GM12891 (cell line): Measurements from ENCODE around the gene RNF144A.
A peak's percentile ranks its signal among the peaks of the same experiment; 100 is the strongest.

Experiments used
- DNase-seq: peaks from one replicate; pipeline ENCODE4 v3.0.0; 2011; ENCODE audit warnings: low spot score; ENCODE audit not compliant: insufficient read length
- FAIRE-seq: peaks from 2 replicates; lab custom pipeline; 2011; peaks lifted over from hg19 to GRCh38; lab: Jason Lieb, UNC
- PAX5 ChIP-seq: IDR thresholded peaks from 2 replicates; pipeline ENCODE4 v1.6.1; 2011; ENCODE audit warnings: low read length, moderate library complexity, mild to moderate bottlenecking; ENCODE audit not compliant: insufficient read depth, severe bottlenecking
- POLR2A ChIP-seq: IDR thresholded peaks from 2 replicates; pipeline ENCODE4 v1.6.1; 2011; ENCODE audit warnings: low read depth, low read length, control low read depth
- POLR2AphosphoS5 ChIP-seq: IDR thresholded peaks from 2 replicates; pipeline ENCODE4 v1.6.1; 2011; ENCODE audit warnings: low read depth, low read length, control low read depth
- POU2F2 ChIP-seq: IDR thresholded peaks from 2 replicates; pipeline ENCODE4 v1.6.1; 2011; ENCODE audit warnings: low read depth, mild to moderate bottlenecking, control low read depth, low read length, moderate library complexity
- SPI1 ChIP-seq: IDR thresholded peaks from 2 replicates; pipeline ENCODE4 v1.6.1; 2011; ENCODE audit warnings: low read depth, low read length, control low read depth
- TAF1 ChIP-seq: IDR thresholded peaks from 2 replicates; pipeline ENCODE4 v1.6.1; 2011; ENCODE audit warnings: low read depth, low read length, control low read depth

RNF144A gene

DNA sequence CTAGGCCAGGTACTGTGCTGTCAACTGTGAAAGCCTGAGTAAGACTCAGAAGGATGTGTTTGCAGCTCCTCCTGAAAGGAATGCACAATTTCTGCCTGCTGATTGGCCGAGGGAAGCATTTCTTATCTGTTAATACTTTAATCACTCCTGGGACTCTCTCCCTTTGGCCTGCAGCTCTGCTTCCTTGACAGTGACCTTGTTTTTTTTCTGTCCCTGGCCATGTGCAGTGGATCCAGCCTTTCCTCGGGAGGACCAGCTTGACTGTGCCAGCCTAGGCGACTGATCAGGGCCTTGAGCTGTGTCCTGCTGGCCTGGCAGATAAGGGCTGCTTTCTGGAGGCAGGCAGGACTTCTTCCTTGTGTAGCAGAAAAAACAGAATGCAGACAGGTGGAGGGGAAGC, 10.0 kb downstream of the RNF144A start:
- FAIRE-seq (peak; percentile 41), DNase-seq (no peak)
- TF ChIP-seq POLR2A, result no peak
- no peak for TF ChIP-seq TAF1
- no peak for TF ChIP-seq POLR2AphosphoS5
- no peak for TF ChIP-seq POU2F2
- no peak for TF ChIP-seq PAX5
- TF ChIP-seq SPI1, result no peak

- FAIRE-seq (no peak), DNase-seq (no peak)
- no peak for TF ChIP-seq TAF1
- no peak for TF ChIP-seq POLR2AphosphoS5
- TF ChIP-seq PAX5, result no peak
- no peak for TF ChIP-seq POLR2A
- no peak for TF ChIP-seq POU2F2
- no peak for TF ChIP-seq SPI1
These were observed 10.5 kb downstream of the RNF144A start for GRCh38 chr2:6927753-6928152.

GRCh38 chr2:6928452-6928851, 11.2 kb downstream of the RNF144A start:
- TF ChIP-seq POLR2A, result no peak
- TF ChIP-seq POU2F2, result no peak
- no peak for TF ChIP-seq SPI1
- no peak for TF ChIP-seq PAX5
- TF ChIP-seq TAF1, result no peak
- TF ChIP-seq POLR2AphosphoS5, result no peak
- DNase-seq (no peak), FAIRE-seq (no peak)

- no peak for FAIRE-seq
- TF ChIP-seq PAX5, result no peak
- TF ChIP-seq SPI1, result no peak
- no peak for TF ChIP-seq POLR2A
- TF ChIP-seq TAF1, result no peak
- TF ChIP-seq POLR2AphosphoS5, result no peak
- no peak for TF ChIP-seq POU2F2
- no peak for DNase-seq
These were observed 12.1 kb downstream of the RNF144A start for GRCh38 chr2:6929196-6929819.

GRCh38 chr2:6930923-6931647, 13.9 kb downstream of the RNF144A start:
- no peak for TF ChIP-seq POU2F2
- no peak for TF ChIP-seq SPI1
- no peak for TF ChIP-seq POLR2AphosphoS5
- TF ChIP-seq POLR2A, result no peak
- TF ChIP-seq PAX5, result no peak
- TF ChIP-seq TAF1, result no peak
- FAIRE-seq (peak; percentile 16), DNase-seq (no peak)

GRCh38 chr2:6931753-6932152, 14.5 kb downstream of the RNF144A start:
- no peak for TF ChIP-seq PAX5
- TF ChIP-seq POLR2A, result no peak
- TF ChIP-seq SPI1, result no peak
- no peak for TF ChIP-seq POU2F2
- TF ChIP-seq TAF1, result no peak
- no peak for TF ChIP-seq POLR2AphosphoS5
- DNase-seq, result no peak
- no peak for FAIRE-seq

DNA sequence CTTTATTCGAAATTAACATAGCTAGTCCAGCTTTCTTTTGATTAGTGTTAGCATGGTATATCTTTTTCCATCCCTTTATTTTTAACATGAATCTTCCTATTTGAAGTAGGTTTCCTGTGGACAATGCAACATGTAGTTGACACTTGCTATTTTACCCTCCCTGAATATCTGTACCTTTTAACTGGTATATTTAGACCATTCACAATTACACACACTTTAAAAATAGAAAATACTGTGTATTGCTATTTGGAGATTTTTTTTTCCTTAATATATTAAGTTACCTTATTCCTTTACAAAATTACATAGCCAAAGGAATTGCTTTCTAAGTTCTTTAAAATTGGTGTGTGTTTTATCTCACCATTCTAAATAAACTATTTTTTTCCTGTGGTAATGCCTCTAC, 15.0 kb downstream of the RNF144A start:
- no peak for DNase-seq
- TF ChIP-seq SPI1 (no peak), POLR2AphosphoS5 (no peak), TAF1 (no peak), POU2F2 (no peak), PAX5 (no peak), POLR2A (no peak)
- no peak for FAIRE-seq

- no peak for FAIRE-seq
- TF ChIP-seq POU2F2, result no peak
- no peak for TF ChIP-seq POLR2AphosphoS5
- no peak for TF ChIP-seq SPI1
- no peak for TF ChIP-seq PAX5
- TF ChIP-seq POLR2A, result no peak
- TF ChIP-seq TAF1, result no peak
- DNase-seq, result no peak
These were observed 15.6 kb downstream of the RNF144A start for GRCh38 chr2:6932828-6933227.

DNA sequence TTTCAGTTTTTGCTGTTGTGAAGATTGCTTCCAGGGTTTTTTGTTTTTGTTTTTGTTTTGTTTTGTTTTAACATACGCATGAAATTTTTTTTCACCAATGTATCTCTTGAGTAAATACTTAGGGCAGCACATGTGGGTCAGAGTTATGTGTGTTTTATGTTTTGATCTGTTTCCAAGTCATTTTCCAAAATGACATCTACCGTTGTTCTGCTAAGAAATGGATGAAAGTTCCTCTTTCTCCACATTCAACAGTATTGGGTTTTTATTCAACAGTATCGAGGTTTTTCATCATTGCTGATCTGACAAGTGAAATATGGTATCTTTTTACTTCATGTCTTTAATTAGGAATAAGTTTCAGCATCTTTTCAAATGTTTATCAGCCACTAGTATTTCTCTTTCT, 16.7 kb downstream of the RNF144A start:
- TF ChIP-seq TAF1, result no peak
- no peak for TF ChIP-seq POLR2A
- TF ChIP-seq SPI1, result no peak
- TF ChIP-seq POU2F2, result no peak
- peak; percentile 56 for FAIRE-seq
- DNase-seq, result no peak

GRCh38 chr2:6934345-6934744, 17.1 kb downstream of the RNF144A start:
- peak; percentile 20 for FAIRE-seq
- DNase-seq, result no peak
- TF ChIP-seq POU2F2, result no peak
- no peak for TF ChIP-seq POLR2AphosphoS5
- TF ChIP-seq SPI1, result peak; percentile 52; the same call in 1 of the 2 replicates
- TF ChIP-seq PAX5, result no peak
- TF ChIP-seq TAF1, result no peak
- no peak for TF ChIP-seq POLR2A
